T47D (cell line): ENCODE measurements around the gene RASA4B.
"Not testable (repeated sequence)": the region's sequence is repeated elsewhere in the genome, so short reads cannot be mapped to it uniquely, and the experiment has no call there.

ENCODE experiments used
- DNase-seq, 2 experiments: peaks; one replicate each; pipeline versions ENCODE4 v3.0.0 to v3.0.0-alpha.2; 2011 to 2012; ENCODE audit warnings: low read depth in 1 of 2, low spot score in 1 of 2
- JUND ChIP-seq: IDR thresholded peaks from 2 replicates; pipeline ENCODE4 v1.6.1; 2012; ENCODE audit warnings: low read depth
- in situ Hi-C: cut with HindIII; loops from 2 replicates; pipeline ENCODE4 v1.10.0; 2016; ENCODE audit warnings: low sequenced_read_pairs, low pct_unique_long_range_greater_than_20kb

RASA4B gene

DNA sequence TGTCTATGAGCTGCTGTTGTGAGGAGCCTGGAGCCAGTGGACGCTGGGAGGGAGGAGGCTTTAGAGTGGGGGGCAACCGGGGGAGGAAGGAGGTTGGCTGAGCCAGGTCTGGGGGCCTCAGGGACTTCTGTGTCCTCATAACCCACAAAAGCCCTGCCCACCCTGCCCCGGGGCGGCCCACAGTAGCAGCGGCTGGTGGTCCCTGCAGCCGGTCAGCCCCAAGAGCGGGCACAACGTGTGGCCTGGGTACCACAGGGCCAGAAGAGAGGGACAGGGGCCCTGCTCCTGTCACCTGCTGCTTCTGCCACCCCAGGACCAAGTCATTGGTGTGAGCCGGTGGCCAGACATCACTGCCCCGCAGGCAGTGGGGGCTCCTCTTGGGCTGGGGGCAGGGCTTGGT lies 35.6 kb downstream of the RASA4B start:
- DNase-seq, in situ Hi-C loops: not testable (repeated sequence)

DNA sequence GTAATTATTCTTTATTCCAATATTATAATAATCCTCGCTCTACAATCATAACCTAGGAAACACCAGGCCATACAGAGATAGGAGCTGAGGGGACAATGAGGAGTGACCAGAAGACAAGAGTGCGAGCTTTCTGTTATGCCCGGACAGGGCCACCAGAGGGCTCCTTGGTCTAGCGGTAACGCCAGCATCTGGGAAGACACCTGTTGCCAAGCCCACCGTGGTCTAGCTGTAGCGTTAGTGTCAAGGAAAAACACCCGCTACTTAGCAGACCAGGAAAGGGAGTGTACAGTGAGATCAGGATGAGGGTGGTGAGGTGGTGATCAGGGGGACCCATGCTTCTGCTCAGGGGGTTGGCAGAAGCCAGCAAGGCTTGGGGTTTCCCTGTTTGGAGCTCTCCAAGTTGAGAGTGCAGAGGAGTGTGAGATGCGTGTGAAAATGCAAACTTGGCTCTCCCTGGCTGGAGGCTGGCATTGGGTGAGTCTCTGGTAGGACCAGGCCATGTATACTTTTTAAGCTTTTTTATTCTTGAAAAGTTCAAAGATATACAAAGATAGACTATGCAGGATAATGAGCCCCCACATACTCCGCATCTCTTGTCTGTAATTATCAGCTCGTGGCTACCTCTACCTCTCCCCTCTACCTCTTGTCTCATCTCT lies 37.5 kb downstream of the RASA4B start:
- in situ Hi-C loops, DNase-seq: not testable (repeated sequence)

GRCh38 chr7:102479209-102479584 lies 38.4 kb downstream of the RASA4B start:
- DNase-seq, in situ Hi-C loops: not testable (repeated sequence)

DNA sequence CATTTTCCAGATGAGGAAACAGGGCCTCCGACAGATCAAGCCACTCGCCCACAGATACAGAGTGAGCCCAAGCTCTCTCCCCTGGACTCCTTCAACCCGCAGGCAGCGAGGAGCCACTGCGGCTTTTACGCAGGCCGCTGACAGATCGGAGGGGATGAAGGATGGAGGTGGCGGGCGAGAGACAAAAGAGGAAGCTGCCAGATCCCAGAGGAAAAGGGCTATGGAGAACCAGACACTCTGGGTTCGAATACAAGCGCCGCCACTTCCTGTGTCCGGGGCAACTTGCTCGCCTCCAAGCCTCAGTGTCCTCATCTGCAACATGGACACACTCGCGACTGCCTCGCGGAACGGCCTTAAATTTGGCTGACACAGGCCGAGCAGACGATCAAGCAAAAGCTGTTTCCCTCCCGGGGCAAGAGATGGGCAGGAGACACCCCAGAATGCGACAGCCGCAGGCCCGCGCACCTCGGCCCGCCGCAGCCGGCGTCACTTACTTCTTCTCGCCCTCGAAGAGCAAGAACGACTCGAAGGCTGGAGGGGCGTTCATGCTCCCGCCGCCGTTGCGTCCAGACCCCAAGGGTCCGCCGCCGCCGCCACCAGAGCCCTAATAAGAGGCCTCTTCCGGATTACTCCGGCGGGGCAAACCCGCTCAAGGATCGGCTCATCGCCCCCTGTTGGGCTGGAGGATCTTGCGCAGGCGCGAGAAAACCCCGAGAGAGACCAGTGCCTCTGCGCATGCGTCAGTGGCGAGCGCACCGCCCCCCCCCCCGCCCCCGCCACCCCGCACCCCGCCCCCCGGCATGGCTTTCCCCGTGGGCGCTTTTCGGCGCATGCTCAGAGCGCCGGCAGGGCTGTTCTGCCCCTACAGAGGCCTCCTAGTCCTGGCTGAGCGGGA lies 39.0 kb downstream of the RASA4B start, which contains the start of gene POLR2J:
POLR2J (minus strand) TSS at position 609 of the 895 bp plus-strand sequence; CDS start at position 547, 62 bp downstream.
- in situ Hi-C loops = not testable (repeated sequence)
- DNase-seq = peak in 1 of 2 experiments; percentile 89

- in situ Hi-C loops, DNase-seq: not testable (repeated sequence)
These were observed 42.7 kb downstream of the RASA4B start for GRCh38 chr7:102474736-102475435.

GRCh38 chr7:102474116-102474515 lies 43.5 kb downstream of the RASA4B start:
- DNase-seq, in situ Hi-C loops: not testable (repeated sequence)

GRCh38 chr7:102473271-102473991 lies 44.1 kb downstream of the RASA4B start:
- TF ChIP-seq JUND = no peak
- in situ Hi-C loops = no loop called here
- DNase-seq = no peak

DNA sequence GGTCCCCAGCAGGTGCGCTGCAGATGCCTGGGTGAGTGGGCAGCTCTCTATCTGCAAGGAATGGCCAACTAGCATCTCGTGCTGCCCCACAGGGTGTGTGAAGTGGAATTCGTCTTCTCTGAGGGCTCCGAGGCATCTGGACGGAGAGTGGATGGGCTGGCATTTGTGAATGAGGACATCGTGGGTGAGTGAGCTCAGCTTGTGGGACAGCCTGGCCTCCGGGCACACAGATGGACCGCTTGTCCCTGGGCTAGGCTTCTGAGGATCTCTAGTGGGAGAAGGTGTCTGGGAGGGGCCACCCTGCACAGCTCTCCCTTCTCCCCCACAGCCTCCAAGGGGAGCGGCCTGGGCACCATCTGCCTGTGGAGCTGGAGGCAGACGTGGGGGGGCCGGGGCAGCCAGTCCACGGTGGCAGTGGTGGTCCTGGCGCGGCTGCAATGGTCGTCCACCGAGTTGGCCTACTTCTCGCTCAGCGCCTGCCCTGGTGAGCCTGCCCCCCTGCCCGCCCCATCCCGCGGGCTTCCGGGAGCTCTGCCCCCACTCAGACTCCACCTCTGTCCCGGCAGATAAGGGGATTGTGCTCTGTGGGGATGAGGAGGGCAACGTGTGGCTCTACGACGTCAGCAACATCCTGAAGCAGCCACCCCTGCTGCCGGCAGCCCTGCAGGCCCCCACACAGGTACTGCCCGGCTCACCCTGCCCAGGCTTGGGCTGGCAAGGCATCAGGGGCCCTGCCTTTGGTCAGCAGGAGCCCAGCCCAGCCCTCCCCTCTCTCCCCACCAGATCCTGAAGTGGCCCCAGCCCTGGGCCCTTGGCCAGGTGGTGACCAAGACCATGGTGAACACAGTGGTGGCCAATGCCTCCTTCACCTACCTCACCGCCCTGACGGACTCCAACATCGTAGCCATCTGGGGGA lies 45.2 kb downstream of the RASA4B start:
- TF ChIP-seq JUND = no peak
- in situ Hi-C loops = no loop called here
- DNase-seq = no peak

GRCh38 chr7:102471791-102472125 lies 45.8 kb downstream of the RASA4B start:
- no peak for DNase-seq
- in situ Hi-C loops = no loop called here
- no peak for TF ChIP-seq JUND

- no peak for DNase-seq
These were observed 47.4 kb downstream of the RASA4B start for GRCh38 chr7:102469972-102470825.

DNA sequence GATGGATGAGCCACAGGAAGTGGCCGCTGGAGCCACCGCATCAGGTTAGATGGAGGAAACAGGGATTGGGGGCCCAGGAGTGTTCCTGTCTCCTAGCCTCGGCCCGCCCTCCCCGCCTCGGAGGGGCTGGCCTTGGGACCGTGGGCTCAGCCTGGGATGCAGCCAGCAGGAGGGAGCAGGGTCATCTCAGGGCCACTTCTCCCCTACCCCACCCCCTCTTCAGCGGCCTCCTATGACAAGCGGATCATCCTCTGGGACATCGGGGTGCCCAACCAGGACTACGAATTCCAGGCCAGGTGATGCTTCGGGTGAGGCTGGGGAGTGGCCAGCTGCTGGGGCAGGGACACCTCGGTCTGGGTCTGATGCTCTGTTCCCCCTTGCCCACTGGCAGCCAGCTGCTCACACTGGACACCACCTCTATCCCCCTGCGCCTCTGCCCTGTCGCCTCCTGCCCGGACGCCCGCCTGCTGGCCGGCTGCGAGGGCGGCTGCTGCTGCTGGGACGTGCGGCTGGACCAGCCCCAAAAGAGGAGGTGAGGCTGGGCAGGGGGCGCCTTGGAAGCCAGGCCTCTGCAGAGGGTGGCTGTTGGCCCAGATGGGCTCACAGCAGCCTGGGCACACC lies 48.1 kb downstream of the RASA4B start:
- no peak for TF ChIP-seq JUND
- no peak for DNase-seq
- in situ Hi-C loops = no loop called here

More at GRCh38 chr7:102469972-102470825, 47.4 kb downstream of the RASA4B start:
- TF ChIP-seq JUND = no peak
- in situ Hi-C loops = no loop called here
